Lower lobe of right lung (tissue), 2 donors: Measurements from ENCODE around the gene NLGN2. TPM values are rescaled to one million over a fixed set of nuclear protein-coding genes. Genes with fewer than 3 reads are reported as not detected.

Source experiments
- ATAC-seq, 2 donors: fragments of 200-7000 bp; cut with Tn5 transposase; one replicate each; pipeline ENCODE4 v1.9.1; 2020 to 2022; ENCODE audit warnings: mild to moderate bottlenecking in 2 of 2, moderate library complexity in 2 of 2
- DNase-seq: peaks from one replicate; pipeline ENCODE4 v3.0.0-alpha.2; 2020
- H3K27ac ChIP-seq: fragments of 200-600 bp; one replicate; pipeline ENCODE4 v1.8.0; 2022
- H3K27me3 ChIP-seq: fragments of 200-600 bp; one replicate; pipeline ENCODE4 v1.8.0; 2022; ENCODE audit warnings: low read depth
- H3K36me3 ChIP-seq: fragments of 200-600 bp; one replicate; pipeline ENCODE4 v1.8.0; 2022; ENCODE audit warnings: mild to moderate bottlenecking
- H3K4me1 ChIP-seq: fragments of 200-600 bp; one replicate; pipeline ENCODE4 v1.8.0; 2022
- H3K4me3 ChIP-seq: fragments of 200-600 bp; one replicate; pipeline ENCODE4 v1.8.0; 2022; ENCODE audit warnings: mild to moderate bottlenecking
- H3K9me3 ChIP-seq: fragments of 200-600 bp; one replicate; pipeline ENCODE4 v1.8.0; 2022
- intact Hi-C: fragments of 100-400 bp; cut with DNase I; formaldehyde crosslinking; loops from one replicate; pipeline ENCODE4 v1.11.0; 2022
- total RNA-seq: library from RNA; stranded (reverse); fragmentation: NEBNext Ultra II Directional; extraction: Animal tissue kit (Norgen Biotek cat#: 25700); gene quantifications from one replicate; pipeline ENCODE4 v1.2.1, GENCODE V29; 2021
- TF ChIP-seq, protein P1 (sequence below): fragments of 200-600 bp; IDR thresholded peaks from one replicate; pipeline ENCODE4 v1.8.0; 2022; ENCODE audit warnings: antibody characterized with exemption, mild to moderate bottlenecking
- donor health status: DM: no; HTN: yes; CAD: no; lungs with severe emphysema.

The NLGN2 gene
- total RNA-seq, 1 donor from 2014 or later: 9.5 TPM

DNA sequence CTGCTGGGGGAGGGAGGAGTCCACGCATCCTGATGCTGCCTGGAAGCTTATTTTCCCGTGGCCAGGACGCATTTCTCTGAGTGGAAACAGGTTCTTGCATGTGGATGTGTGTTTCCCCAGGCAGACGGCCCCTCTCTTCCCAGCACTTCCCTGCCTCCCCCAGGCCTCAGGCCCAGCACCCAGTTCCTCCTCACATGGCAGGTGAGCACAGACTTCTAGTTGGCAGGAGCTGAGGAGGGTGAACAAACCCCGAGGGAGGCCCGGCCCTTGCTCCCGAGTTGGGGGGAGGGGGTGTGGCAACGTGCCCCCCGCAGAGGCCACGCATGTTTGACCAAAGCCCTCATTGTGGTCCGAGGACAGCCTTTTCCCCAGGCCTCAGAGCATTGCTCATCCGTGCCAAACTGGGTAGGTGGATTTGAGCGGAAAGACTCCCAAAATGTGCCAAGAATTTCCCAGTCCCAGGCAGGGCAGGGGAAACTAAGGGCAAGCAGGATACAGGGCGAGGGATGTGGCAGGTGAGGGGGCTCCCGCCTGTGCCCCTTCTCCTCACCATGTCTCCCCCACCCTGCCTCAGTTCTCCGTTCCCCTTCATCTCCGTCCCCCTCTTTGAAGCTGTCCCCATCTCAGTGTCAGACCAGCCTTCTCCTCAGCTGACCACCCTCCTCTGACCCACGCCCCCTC lies 11.0 kb downstream of the NLGN2 start:
- no peak overlapping the region for H3K27ac ChIP-seq
- ATAC-seq (no peak), DNase-seq (no peak)
- no peaks in the 10 kb centered on the region for H3K27me3 ChIP-seq
- intact Hi-C loops: no loop called here
- no peaks in the 10 kb centered on the region for H3K9me3 ChIP-seq
- no peaks in the 10 kb centered on the region for H3K4me1 ChIP-seq
- TF ChIP-seq, protein P1, sequence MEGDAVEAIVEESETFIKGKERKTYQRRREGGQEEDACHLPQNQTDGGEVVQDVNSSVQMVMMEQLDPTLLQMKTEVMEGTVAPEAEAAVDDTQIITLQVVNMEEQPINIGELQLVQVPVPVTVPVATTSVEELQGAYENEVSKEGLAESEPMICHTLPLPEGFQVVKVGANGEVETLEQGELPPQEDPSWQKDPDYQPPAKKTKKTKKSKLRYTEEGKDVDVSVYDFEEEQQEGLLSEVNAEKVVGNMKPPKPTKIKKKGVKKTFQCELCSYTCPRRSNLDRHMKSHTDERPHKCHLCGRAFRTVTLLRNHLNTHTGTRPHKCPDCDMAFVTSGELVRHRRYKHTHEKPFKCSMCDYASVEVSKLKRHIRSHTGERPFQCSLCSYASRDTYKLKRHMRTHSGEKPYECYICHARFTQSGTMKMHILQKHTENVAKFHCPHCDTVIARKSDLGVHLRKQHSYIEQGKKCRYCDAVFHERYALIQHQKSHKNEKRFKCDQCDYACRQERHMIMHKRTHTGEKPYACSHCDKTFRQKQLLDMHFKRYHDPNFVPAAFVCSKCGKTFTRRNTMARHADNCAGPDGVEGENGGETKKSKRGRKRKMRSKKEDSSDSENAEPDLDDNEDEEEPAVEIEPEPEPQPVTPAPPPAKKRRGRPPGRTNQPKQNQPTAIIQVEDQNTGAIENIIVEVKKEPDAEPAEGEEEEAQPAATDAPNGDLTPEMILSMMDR: no peak
- H3K4me3 ChIP-seq: no peak overlapping the region
- H3K36me3 ChIP-seq: no peaks in the 10 kb centered on the region

DNA sequence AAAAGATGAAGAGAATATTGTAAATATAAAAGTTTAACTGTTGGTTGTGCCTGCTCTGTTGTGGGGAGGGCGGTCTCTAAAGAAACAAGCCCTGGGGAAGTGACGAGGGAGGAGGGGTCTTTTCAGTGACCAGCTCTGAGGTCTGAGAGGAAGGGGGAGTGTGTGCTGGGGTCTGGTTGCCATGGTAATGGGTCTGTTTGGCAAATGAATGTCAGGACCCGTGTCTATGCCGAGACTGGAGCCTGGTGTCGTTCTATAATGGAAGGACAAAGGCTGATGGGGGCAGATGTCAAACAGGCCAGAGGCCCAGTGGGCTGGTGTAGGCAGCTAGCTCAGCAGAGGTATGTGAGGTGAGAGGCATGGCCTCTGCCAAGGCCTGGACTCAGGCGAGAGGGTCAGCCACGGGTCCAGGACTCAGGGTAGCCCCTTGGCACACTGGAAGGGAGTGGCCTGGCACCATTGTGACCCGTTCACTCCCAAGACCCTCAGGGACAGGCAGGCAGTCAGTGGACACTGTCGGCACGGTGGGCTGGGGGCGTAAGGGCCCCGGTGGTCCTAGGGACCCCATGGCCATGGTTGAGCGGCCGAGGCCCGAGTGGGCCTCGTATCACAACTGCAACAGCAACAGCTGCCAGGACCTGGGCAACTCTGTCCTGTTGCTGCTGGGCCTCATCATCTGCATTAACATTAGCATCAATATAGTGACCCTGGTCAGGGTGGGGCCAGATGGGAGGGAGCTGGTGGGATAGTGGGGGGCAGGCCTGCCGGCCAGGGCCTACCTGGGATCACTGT lies 12.4 kb downstream of the NLGN2 start, which contains the start of gene SPEM1:
SPEM1 (plus strand) TSS at position 506 of the 792 bp plus-strand sequence; CDS start at position 567, 61 bp downstream.
- H3K36me3 ChIP-seq: no peaks in the 10 kb centered on the region
- no peak for DNase-seq
- H3K4me1 ChIP-seq: no peaks in the 10 kb centered on the region
- H3K9me3 ChIP-seq: no peaks in the 10 kb centered on the region
- H3K27ac ChIP-seq: no peak within 1 kb of the TSS
- H3K27me3 ChIP-seq: no peaks in the 10 kb centered on the region
- intact Hi-C loops: no loop called here
- TF ChIP-seq, protein P1: no peak
- no peak for ATAC-seq
- H3K4me3 ChIP-seq: no peak within 1 kb of the TSS

DNA sequence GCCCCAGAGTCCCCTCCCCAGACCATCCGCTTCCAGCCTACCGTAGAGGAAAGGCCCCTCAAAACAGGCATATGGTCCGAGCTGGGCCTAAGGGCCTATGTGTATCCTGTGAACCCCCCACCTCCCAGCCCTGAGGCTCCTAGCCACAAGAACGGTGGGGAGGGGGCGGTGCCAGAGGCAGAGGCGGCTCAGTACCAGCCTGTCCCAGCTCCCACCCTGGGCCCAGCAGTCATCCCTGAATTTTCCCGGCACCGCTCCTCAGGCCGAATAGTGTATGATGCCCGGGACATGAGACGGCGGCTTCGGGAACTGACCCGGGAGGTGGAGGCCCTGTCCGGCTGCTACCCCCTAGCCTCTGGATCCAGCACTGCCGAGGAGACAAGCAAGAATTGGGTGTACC lies 13.5 kb downstream of the NLGN2 start:
- intact Hi-C loops: no loop called here
- H3K36me3 ChIP-seq: no peaks in the 10 kb centered on the region
- H3K27me3 ChIP-seq: no peaks in the 10 kb centered on the region
- DNase-seq (no peak), ATAC-seq (no peak)
- H3K9me3 ChIP-seq: no peaks in the 10 kb centered on the region
- H3K4me3 ChIP-seq: no peak overlapping the region
- H3K27ac ChIP-seq: no peak overlapping the region
- TF ChIP-seq, protein P1: no peak
- no peaks in the 10 kb centered on the region for H3K4me1 ChIP-seq

DNA sequence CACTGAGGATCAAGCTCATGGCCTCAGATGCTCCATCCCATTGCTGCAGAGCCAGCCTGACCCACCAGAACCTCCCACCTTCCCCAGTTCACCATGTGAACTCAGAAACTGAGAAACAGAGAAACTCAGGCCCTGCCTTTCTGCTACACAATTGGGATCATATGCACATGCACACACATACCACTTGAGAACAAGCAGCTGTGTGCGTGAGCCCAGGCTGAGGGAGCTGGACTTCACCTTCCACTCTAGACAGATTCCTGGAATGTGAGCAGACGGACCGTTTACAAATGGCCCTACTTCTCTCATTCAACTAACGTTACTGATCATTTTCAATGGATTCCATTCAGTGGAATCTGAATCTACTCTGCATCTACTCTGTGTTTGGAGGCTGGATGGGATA lies 16.0 kb downstream of the NLGN2 start:
- H3K27ac ChIP-seq: no peak overlapping the region
- H3K9me3 ChIP-seq: no peaks in the 10 kb centered on the region
- no peak overlapping the region for H3K4me3 ChIP-seq
- DNase-seq: no peak
- TF ChIP-seq, protein P1: no peak
- no peak for ATAC-seq
- H3K36me3 ChIP-seq: no peaks in the 10 kb centered on the region
- H3K27me3 ChIP-seq: no peaks in the 10 kb centered on the region
- H3K4me1 ChIP-seq: no peaks in the 10 kb centered on the region
- intact Hi-C loops: no loop called here

DNA sequence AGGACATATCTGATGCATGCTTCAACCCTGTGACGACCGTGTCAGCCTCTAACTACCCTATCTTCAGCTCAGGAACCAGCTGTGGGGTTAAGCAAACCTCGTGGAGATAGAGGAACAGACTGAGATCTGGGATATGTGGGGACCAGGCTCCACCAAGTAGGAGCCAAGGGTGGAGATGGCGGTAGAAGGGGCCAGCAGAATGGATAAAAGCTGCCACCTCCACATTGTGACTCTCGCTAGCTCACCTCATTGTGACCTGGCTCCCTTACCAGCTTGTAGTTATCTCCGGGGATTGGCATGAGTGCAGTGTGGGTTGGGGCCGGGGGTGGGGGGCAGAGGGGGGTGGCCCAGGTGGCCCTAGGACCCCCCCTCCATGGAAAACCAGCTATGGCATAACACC lies 17.7 kb downstream of the NLGN2 start, which contains the start of gene SPEM2:
SPEM2 (plus strand) TSS at position 301 of the 400 bp plus-strand sequence; CDS start at position 374, 73 bp downstream.
- no peak for ATAC-seq
- no peak within 1 kb of the TSS for H3K27ac ChIP-seq
- intact Hi-C loops: no loop called here
- H3K9me3 ChIP-seq: no peaks in the 10 kb centered on the region
- no peak for DNase-seq
- no peaks in the 10 kb centered on the region for H3K4me1 ChIP-seq
- no peak within 1 kb of the TSS for H3K4me3 ChIP-seq
- TF ChIP-seq, protein P1: no peak
- no peaks in the 10 kb centered on the region for H3K27me3 ChIP-seq
- H3K36me3 ChIP-seq: no peaks in the 10 kb centered on the region
